ENCODE measurements around the gene DNMBP. TPM values are rescaled to one million over a fixed set of nuclear protein-coding genes. Genes with fewer than 3 reads are reported as not detected.

DNMBP gene
- polyA plus RNA-seq, 1 experiment: 16.3 TPM

DNA sequence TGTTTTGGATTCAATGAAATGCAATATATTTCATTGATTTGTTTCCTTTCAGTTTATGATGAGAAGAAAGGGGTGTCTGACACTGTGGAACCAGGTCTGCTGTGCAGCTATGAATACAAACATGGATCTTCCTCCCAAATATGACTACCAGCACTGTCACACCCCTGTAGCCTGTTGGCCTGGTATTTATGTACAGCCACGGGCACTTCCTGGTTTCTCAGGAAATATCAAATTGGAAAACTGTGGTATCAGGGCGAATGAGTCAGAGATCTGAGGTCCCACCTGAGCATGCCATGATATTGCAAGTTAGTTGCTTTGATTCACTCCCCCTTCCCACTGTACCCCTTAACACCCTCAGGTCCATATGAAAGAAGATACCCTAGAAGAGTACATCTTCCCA is 87.8 kb downstream of the DNMBP start:
- TF ChIP-seq CTCF (IDR thresholded peaks at IDR 0.05; ENCODE audit: insufficient read depth, low read depth, low read length): no peak
- Histone ChIP-seq H3K27me3 (ENCODE audit: control insufficient read depth, insufficient read depth, low read length) (no peaks in the 10 kb centered on the region), H3K4me3 (ENCODE audit: low read depth, low read length) (no peak overlapping the region), H3K36me3 (ENCODE audit: control insufficient read depth, insufficient read depth, low read length) (no peaks in the 10 kb centered on the region)
- ChIA-PET POLR2A (no interaction called here), CTCF (interaction anchor here (0.6 to 1.4 kb wide), 2 partner anchors 23 to 358 kb away, joined by 3 to 4 read pairs; no protein-coding TSS in a partner anchor)
- DNase-seq (ENCODE audit: low read depth): no peak

DNA sequence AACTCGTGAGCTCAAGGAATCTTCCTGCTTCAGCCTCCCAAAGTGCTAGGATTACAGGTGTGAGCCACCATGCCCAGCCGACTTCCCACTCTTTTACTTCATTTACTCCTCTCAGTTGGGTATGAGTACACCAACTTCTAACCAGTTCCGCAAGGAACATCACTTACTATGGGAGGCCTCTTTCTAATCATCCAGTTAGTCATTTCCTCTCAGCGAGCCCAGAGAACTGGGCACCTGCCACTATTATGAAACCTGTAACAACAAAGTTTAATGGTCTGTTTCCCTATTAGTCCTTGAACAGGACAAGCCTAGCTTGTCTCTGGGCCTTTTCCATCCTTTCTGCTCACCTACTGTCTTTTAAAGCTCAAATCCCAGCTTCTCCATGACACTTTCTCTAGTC is 88.8 kb downstream of the DNMBP start:
- ChIA-PET CTCF (interaction anchor here (1.1 to 1.7 kb wide), 3 partner anchors 10 to 24 kb away, joined by 3 to 4 read pairs (median 3); no protein-coding TSS in a partner anchor), POLR2A (no interaction called here)
- no peaks in the 10 kb centered on the region for H3K27me3 ChIP-seq (ENCODE audit: control insufficient read depth, insufficient read depth, low read length)
- no peak overlapping the region for H3K4me3 ChIP-seq (ENCODE audit: low read depth, low read length)
- H3K36me3 ChIP-seq (ENCODE audit: control insufficient read depth, insufficient read depth, low read length): no peaks in the 10 kb centered on the region
- DNase-seq (ENCODE audit: low read depth): no peak
- no peak for TF ChIP-seq CTCF (IDR thresholded peaks at IDR 0.05; ENCODE audit: insufficient read depth, low read depth, low read length)

DNA sequence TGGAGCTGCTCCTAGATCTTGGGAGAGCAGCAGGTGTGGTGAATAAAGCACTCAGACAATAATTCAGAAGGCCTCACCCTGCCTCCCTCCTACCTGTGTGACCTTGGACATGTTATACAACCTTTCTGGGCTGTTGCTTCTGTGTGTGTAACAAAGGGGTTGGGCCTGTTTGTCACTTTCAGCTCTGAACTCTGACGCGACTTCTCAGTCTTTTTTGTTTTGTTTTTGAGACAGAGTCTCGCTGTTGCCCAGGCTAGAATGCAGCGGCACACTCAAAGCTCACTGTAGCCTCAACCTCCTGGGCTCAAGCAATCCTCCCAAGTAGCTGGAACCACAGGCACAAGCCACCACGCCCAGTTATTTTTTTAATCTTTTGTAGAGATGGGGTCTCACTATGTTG is 89.3 kb downstream of the DNMBP start:
- POLR2A ChIA-PET: no interaction called here
- Histone ChIP-seq H3K4me3 (ENCODE audit: low read depth, low read length) (no peak overlapping the region), H3K36me3 (ENCODE audit: control insufficient read depth, insufficient read depth, low read length) (no peaks in the 10 kb centered on the region), H3K27me3 (ENCODE audit: control insufficient read depth, insufficient read depth, low read length) (no peaks in the 10 kb centered on the region)
- no peak for DNase-seq (ENCODE audit: low read depth)
- CTCF ChIA-PET: interaction anchor here (1.1 to 1.7 kb wide), 3 partner anchors 10 to 25 kb away, joined by 3 to 4 read pairs (median 3); no protein-coding TSS in a partner anchor
- no peak for TF ChIP-seq CTCF (IDR thresholded peaks at IDR 0.05; ENCODE audit: insufficient read depth, low read depth, low read length)

- ChIA-PET CTCF (interaction anchor here (1.6 kb wide), 1 partner anchor 10 kb away, joined by 3 read pairs; no protein-coding TSS in a partner anchor), POLR2A (no interaction called here)
- H3K4me3 ChIP-seq (ENCODE audit: low read depth, low read length): peak overlapping the region; percentile 21
- TF ChIP-seq CTCF (IDR thresholded peaks at IDR 0.05; ENCODE audit: insufficient read depth, low read depth, low read length): no peak
- H3K27me3 ChIP-seq (ENCODE audit: control insufficient read depth, insufficient read depth, low read length): no peaks in the 10 kb centered on the region
- peak; percentile 21 for DNase-seq (ENCODE audit: low read depth)
- H3K36me3 ChIP-seq (ENCODE audit: control insufficient read depth, insufficient read depth, low read length): no peaks in the 10 kb centered on the region; the same call in 1 of the 2 replicates
Observed at GRCh38 chr10:99917963-99918825, 91.6 kb downstream of the DNMBP start.

GRCh38 chr10:99916776-99917175 is 93.0 kb downstream of the DNMBP start:
- Histone ChIP-seq H3K36me3 (ENCODE audit: control insufficient read depth, insufficient read depth, low read length) (no peaks in the 10 kb centered on the region; the same call in 1 of the 2 replicates), H3K4me3 (ENCODE audit: low read depth, low read length) (no peak overlapping the region), H3K27me3 (ENCODE audit: control insufficient read depth, insufficient read depth, low read length) (no peaks in the 10 kb centered on the region)
- ChIA-PET POLR2A (no interaction called here), CTCF (no interaction called here)
- no peak for DNase-seq (ENCODE audit: low read depth)
- no peak for TF ChIP-seq CTCF (IDR thresholded peaks at IDR 0.05; ENCODE audit: insufficient read depth, low read depth, low read length)

All from BJ (cell line).